Astrocyte of the cerebellum (primary cell): ENCODE measurements around the gene CTIF.

Experiments
- DNase-seq: peaks from one replicate; pipeline ENCODE4 v3.0.0-alpha.2; 2011; ENCODE audit warnings: low read depth
- H3K4me3 ChIP-seq: 2 replicates; pipeline ENCODE4 v1.5.1; 2011; ENCODE audit warnings: mild to moderate bottlenecking, low read depth, low read length, moderate library complexity
- in situ Hi-C: cut with HindIII; loops from 2 replicates; pipeline ENCODE4 v1.10.0; 2017; ENCODE audit warnings: low sequenced_read_pairs
- TF ChIP-seq, protein P1 (sequence below): IDR thresholded peaks from 2 replicates; pipeline ENCODE4 v1.5.1; 2012; ENCODE audit warnings: low read length, low read depth, moderate library complexity, mild to moderate bottlenecking; ENCODE audit errors: missing control alignments

The CTIF gene

GRCh38 chr18:48880931-48881330 lies 342.1 kb downstream of the CTIF start:
- in situ Hi-C loops: no loop called here
- no peak overlapping the region for H3K4me3 ChIP-seq
- TF ChIP-seq, protein P1, sequence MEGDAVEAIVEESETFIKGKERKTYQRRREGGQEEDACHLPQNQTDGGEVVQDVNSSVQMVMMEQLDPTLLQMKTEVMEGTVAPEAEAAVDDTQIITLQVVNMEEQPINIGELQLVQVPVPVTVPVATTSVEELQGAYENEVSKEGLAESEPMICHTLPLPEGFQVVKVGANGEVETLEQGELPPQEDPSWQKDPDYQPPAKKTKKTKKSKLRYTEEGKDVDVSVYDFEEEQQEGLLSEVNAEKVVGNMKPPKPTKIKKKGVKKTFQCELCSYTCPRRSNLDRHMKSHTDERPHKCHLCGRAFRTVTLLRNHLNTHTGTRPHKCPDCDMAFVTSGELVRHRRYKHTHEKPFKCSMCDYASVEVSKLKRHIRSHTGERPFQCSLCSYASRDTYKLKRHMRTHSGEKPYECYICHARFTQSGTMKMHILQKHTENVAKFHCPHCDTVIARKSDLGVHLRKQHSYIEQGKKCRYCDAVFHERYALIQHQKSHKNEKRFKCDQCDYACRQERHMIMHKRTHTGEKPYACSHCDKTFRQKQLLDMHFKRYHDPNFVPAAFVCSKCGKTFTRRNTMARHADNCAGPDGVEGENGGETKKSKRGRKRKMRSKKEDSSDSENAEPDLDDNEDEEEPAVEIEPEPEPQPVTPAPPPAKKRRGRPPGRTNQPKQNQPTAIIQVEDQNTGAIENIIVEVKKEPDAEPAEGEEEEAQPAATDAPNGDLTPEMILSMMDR: no peak

DNA sequence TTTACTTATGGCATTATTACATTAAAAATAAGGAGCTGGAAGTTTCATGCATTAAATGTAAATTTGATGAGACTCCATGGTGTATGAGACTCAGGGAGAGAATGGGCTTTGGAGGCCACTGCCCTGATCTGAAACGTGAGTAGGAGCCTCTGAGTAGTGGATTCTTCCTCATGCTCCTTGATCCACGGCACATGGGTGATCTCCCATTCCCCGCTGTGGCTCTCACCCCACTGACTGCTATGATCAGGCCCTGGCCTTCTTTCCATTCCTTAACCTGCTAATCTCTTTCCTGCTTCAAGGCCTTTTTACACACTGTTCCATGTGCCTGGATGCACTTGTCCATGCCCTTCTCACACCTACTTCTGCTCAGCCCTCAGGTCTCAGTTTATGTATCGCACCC lies 343.5 kb downstream of the CTIF start:
- no peak for DNase-seq
- in situ Hi-C loops: no loop called here

More at GRCh38 chr18:48880931-48881330, 342.1 kb downstream of the CTIF start:
- DNase-seq: no peak

DNA sequence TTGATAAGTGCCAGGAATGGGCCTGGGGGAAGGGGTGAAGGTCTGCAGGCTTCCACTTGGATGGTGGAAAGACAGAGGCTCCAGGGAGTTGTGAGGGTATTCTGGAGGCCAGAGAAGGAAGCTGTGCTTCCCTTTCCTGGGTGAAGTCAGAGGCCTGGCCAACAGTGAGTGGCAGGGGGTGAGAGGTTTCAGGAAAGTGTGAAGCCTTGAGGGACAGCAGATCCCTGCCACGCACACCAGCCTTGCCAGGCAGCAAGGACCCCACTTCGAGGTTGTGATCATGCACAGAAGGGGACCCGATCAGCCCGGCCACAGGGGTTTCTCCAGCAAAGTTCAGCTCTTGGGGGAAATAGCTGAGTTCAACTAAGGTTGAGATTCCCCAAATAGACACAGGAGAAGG lies 345.5 kb downstream of the CTIF start:
- in situ Hi-C loops: no loop called here
- H3K4me3 ChIP-seq: no peak overlapping the region
- no peak for DNase-seq
- TF ChIP-seq, protein P1: no peak

More for the DNA sequence above, 343.5 kb downstream of the CTIF start:
- no peak overlapping the region for H3K4me3 ChIP-seq
- TF ChIP-seq, protein P1: no peak

- in situ Hi-C loops: no loop called here
- DNase-seq: no peak
- TF ChIP-seq, protein P1: no peak
- no peak overlapping the region for H3K4me3 ChIP-seq
Observed at GRCh38 chr18:48884771-48885170, 345.9 kb downstream of the CTIF start.

- no peak overlapping the region for H3K4me3 ChIP-seq
- TF ChIP-seq, protein P1: no peak
- in situ Hi-C loops: no loop called here
- DNase-seq: no peak
Observed at GRCh38 chr18:48885266-48885923, 346.6 kb downstream of the CTIF start.

- in situ Hi-C loops: no loop called here
- DNase-seq: no peak
- H3K4me3 ChIP-seq: no peak overlapping the region
- TF ChIP-seq, protein P1: no peak
Observed at GRCh38 chr18:48885924-48886400, 347.1 kb downstream of the CTIF start.
